ENCODE measurements around the gene ATP6V0A4.
"Not testable (repeated sequence)": the region's sequence is repeated elsewhere in the genome, so short reads cannot be mapped to it uniquely, and the experiment has no call there.

Gene ATP6V0A4

GRCh38 chr7:138804618-138805017, 6.6 kb upstream of the ATP6V0A4 start:
- DNase-seq (ENCODE audit: low read depth, low spot score) = no peak

GRCh38 chr7:138802706-138803105, 4.7 kb upstream of the ATP6V0A4 start:
- no peak for DNase-seq (ENCODE audit: low read depth, low spot score)

GRCh38 chr7:138801256-138801655, 3.3 kb upstream of the ATP6V0A4 start:
- no peak for DNase-seq (ENCODE audit: low read depth, low spot score)

GRCh38 chr7:138799336-138800000, 1.5 kb upstream of the ATP6V0A4 start:
- DNase-seq (ENCODE audit: low read depth, low spot score) = no peak

GRCh38 chr7:138798836-138799235, 840 bp upstream of the ATP6V0A4 start:
- no peak for DNase-seq (ENCODE audit: low read depth, low spot score)

- DNase-seq (ENCODE audit: low read depth, low spot score) = not testable (repeated sequence)
Measured at GRCh38 chr7:138797046-138797445, 950 bp downstream of the ATP6V0A4 start.

GRCh38 chr7:138796038-138796615, 1.9 kb downstream of the ATP6V0A4 start:
- no peak for DNase-seq (ENCODE audit: low read depth, low spot score)

- DNase-seq (ENCODE audit: low read depth, low spot score) = peak; percentile 42
Measured at GRCh38 chr7:138785587-138786437, 12.2 kb downstream of the ATP6V0A4 start.

GRCh38 chr7:138784692-138785091, 13.3 kb downstream of the ATP6V0A4 start:
- DNase-seq (ENCODE audit: low read depth, low spot score) = peak; percentile 16

- no peak for DNase-seq (ENCODE audit: low read depth, low spot score)
Measured at GRCh38 chr7:138781004-138781403, 17.0 kb downstream of the ATP6V0A4 start.

- DNase-seq (ENCODE audit: low read depth, low spot score) = no peak
Measured at GRCh38 chr7:138776166-138776833, 21.7 kb downstream of the ATP6V0A4 start.

GRCh38 chr7:138773817-138774216, 24.2 kb downstream of the ATP6V0A4 start:
- no peak for DNase-seq (ENCODE audit: low read depth, low spot score)

- DNase-seq (ENCODE audit: low read depth, low spot score) = no peak
Measured at GRCh38 chr7:138773176-138773575, 24.8 kb downstream of the ATP6V0A4 start.

GRCh38 chr7:138770904-138771303, 27.1 kb downstream of the ATP6V0A4 start:
- DNase-seq (ENCODE audit: low read depth, low spot score) = no peak

- no peak for DNase-seq (ENCODE audit: low read depth, low spot score)
Measured at GRCh38 chr7:138768241-138768640, 29.8 kb downstream of the ATP6V0A4 start.

- DNase-seq (ENCODE audit: low read depth, low spot score) = no peak
Measured at GRCh38 chr7:138756591-138757242, 41.3 kb downstream of the ATP6V0A4 start.

- no peak for DNase-seq (ENCODE audit: low read depth, low spot score)
Measured at GRCh38 chr7:138755842-138756590, 42.0 kb downstream of the ATP6V0A4 start.

- peak; percentile 61 for DNase-seq (ENCODE audit: low read depth, low spot score)
Measured at GRCh38 chr7:138755331-138755747, 42.7 kb downstream of the ATP6V0A4 start.

GRCh38 chr7:138753610-138754009, 44.4 kb downstream of the ATP6V0A4 start:
- no peak for DNase-seq (ENCODE audit: low read depth, low spot score)

GRCh38 chr7:138753150-138753518, 44.9 kb downstream of the ATP6V0A4 start:
- no peak for DNase-seq (ENCODE audit: low read depth, low spot score)
